NCI-H2081 (cell line): ENCODE data around the gene KCNMA1.
A peak's percentile ranks its signal among the peaks of the same experiment; 100 is the strongest.

Source experiments
- DNase-seq, 2 experiments: peaks; one replicate each; lab custom pipeline; 2025; lab: John Stamatoyannopoulos, UW

The KCNMA1 gene

DNA sequence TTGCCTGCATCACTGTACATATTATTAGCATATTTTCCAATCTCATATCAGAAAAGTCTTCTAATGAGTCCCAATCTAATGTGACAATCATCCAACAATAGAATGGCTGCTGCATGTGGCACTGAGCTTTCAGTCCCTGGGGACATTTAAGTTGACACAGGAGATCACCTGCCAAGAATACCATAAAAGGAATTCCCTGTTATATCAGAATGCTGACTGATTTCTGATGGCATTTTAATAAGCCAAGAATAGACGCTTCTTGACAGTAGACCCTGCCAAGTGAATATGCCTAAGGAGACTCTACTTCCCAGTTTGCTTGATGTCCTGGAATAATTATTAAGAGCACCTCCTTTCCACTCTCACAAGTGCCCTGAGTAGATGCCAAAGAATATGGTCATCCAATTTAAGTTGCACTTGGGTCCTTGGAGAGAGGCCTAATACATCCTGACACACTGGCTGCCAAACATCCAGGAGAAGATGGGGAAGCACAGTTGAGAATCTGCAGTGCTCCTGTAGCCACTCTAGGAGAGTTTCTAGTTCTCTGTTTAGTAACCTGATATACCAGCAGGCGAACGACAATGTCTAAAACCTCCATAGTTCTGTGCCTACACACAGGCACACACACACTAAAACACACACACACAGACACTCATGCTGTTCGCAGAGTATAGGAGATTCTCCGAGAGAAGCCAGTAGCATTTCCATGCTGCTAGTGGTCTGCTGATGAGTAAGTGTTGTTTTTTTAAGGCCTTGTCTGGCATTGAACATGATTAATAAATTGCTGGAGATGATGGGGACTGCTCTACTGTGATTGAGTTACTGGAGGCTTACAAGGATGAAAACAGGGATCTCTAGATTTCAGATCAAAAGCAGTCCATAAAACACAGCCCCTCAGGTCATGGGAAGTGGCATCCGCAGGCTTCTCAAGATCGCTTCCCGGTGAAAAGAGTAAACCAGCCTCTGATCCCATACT lies 369.6 kb downstream of the KCNMA1 start:
- DNase-seq, result peak in 1 of 2 experiments; percentile 7

- no peak for DNase-seq
These were observed 371.4 kb downstream of the KCNMA1 start for GRCh38 chr10:77266242-77266641.

- no peak for DNase-seq
These were observed 373.1 kb downstream of the KCNMA1 start for GRCh38 chr10:77264527-77264926.

- no peak for DNase-seq
These were observed 373.5 kb downstream of the KCNMA1 start for GRCh38 chr10:77264107-77264506.

DNA sequence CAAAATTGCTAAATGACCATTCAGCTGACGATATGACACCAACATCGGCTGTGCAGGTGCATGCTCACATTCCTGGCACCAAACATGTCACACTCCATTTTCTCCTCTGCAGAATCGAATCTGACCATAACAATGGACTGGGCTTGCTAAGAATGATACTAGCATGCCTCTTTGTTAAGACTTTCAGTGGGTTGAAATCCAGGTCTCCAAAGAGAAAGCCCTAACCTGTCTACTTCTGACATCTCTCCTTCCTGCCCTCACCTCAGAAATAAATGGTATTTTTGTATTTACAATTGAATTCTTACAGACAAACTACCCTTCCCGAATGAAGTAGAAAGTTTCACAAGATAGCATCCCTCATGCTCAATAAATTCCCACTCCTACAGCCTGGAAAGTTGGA lies 373.9 kb downstream of the KCNMA1 start:
- DNase-seq, result no peak

DNA sequence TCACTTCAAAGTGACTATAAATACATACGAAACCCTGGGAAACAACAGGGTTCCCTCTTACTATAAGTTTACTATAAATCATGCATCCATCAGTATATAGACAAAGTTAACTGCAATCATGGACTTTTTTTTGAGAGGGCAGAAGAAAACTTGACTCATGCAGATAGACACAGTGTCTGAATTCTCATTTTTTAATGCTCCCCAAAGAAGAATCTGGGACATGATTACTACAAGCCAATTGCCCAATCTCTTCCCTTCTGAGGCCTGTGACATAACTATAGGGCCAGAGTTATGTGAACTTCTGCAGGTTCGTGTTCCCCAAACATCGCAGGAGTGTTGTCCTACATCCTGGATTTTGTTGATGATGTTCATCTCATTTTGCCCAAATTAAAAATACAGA lies 376.5 kb downstream of the KCNMA1 start:
- no peak for DNase-seq

DNA sequence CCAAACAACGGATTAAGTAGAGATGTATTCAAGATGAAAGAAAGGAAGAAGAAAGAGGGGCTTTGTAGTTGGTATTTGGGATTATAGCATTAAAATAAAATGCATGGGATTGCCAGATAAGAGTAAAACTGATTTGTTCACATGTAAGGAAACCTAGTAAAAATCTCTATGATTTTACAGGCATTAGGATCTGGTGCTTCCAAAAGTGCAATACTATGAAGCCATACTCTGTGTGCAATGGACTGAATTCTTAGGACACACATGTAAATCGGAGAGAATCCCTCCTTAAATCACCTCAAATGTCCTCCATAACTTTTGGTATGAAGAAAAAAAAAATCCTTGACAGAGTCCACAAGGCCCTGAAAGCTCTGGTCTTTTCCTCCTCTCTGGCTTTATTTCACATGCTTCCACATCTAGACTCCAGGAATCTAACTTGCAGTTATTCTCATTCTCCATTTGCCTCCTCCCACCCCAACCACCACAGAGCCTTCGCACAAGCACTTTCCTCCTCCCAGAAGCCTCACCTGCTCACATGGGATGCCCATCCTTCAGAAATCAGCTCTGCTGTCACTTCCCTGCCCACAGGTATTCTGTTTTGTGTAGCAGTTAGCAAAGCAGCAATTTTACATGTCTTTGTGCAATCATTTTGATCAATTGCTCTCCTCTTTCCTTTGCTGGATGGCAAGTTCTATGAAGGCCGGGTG lies 378.3 kb downstream of the KCNMA1 start:
- DNase-seq, result no peak

DNA sequence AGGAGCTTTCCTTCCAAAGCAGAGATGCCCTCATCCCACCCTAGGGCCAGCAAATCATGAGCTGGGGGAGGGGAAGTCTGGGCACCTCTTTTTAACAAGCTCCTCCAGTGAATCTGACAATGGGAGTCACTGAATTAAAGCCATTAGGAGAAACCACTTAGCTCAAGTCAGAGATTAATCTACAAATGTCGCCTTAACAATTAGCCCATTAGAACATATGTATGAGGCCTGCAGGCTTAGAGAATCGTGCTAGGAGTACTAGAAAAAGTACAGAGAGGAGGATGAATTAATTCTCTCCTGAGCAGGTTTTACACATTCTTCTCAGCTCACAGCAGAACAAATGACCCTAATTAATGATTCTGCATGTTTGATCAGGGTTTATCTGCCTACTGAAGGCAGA lies 381.3 kb downstream of the KCNMA1 start:
- no peak for DNase-seq

DNA sequence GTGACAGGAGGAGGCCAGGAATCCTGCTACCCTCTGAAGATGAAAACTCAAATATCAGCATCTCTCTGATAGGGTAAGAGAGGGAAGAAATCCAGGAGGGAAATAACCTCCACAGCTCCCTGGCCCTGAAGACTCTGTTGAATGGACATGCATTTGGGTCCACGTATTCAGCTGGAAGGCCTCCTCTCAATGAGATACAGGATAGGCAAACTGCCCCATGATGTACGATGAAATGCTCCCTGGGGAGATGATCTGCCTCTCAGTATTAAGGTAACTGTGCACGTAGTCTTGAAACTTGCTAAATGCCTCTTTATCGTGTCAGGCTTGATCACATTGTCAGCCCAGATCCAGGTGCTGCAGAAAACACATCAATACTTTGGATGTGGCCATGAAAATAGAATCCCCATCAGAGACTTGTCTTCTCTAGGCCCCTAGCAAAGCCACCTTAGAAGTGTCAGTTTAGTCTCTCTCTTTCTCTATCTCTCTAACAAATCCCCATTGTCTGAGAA lies 384.0 kb downstream of the KCNMA1 start:
- no peak for DNase-seq

GRCh38 chr10:77253147-77253545 lies 384.5 kb downstream of the KCNMA1 start:
- DNase-seq, result no peak

GRCh38 chr10:77252380-77253146 lies 385.0 kb downstream of the KCNMA1 start:
- no peak for DNase-seq

DNA sequence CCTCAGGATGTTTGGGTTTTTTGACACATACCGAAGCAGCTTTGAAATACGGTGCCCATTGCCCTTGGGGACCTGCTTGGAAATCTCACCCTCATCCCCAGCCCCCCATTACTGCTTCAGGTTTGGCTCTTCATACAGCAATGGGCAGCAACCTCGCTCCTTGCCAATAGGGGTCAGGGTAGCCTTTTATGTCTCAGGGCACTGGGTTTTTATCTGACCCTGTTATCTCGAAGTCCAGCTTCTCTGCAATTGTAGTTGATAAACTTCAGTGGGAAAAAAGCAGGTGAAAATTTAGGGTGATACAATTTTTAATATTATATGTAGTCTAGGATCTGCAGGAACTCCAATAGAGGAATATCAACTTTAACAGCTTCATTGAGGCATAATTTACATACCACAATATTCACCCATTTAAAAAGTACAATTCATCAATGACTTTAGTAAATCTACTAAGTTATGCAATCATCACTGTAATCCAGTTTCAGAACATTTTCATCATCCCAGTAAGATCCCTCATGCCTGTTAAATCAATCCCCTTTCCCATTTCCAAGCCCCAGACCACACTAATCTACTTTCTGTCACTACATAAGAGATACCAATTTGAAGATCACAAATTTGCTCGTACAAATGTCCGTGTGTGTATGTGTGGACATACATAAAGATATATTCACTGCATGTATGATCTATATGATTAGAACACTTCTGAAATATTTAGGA lies 386.2 kb downstream of the KCNMA1 start:
- DNase-seq, result peak in 1 of 2 experiments; percentile 29

DNA sequence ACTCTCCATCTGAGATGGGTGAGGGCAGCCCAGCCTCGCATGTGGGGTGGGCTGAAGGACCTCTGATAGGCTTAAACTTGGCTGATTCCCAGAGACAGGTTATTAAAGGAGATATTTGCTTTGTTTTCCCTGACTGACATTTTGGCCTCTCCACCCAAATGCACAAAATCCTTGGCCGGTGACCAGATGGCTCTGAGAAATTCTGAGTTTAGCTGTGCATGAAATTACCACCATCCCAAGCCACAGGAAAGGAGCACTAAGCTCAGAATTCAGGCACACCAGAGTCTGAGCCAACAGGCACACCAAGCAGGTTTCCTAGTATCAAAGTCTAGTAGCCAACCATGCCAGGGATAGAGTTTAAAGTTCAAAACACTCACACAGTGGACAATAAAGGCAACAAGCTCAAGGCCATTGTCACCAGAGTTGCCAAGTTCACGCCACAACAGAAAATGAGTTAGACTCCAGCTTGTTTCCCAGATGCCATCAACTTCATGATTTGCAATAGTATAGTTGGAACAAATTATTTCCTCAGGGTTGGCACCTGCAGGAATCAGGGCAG lies 387.6 kb downstream of the KCNMA1 start:
- no peak for DNase-seq

GRCh38 chr10:77248104-77248790 lies 389.4 kb downstream of the KCNMA1 start:
- no peak for DNase-seq

GRCh38 chr10:77247031-77247990 lies 390.3 kb downstream of the KCNMA1 start:
- no peak for DNase-seq

GRCh38 chr10:77245953-77246352 lies 391.7 kb downstream of the KCNMA1 start:
- no peak for DNase-seq

- DNase-seq, result no peak
These were observed 392.9 kb downstream of the KCNMA1 start for GRCh38 chr10:77244746-77245145.

DNA sequence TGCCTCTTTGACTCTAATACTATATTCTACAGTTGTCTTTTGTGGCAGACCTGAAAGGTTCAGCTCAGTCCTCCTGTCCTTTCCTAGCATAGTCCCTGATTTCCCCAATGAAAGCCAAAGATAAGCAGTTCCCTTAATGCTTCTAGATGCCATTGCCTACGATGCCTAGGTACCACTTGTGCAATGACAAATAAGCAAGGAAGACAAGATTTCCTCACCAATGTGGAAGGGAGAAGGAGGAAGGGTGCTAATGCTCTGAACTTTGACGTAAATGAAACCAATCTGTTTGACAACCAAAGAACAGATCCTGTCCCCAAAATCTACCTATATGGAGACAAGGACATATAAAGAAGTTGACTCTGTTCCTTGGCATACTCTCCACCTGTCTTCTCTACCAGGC lies 393.3 kb downstream of the KCNMA1 start:
- DNase-seq, result no peak

GRCh38 chr10:77241350-77241725 lies 396.3 kb downstream of the KCNMA1 start:
- no peak for DNase-seq
